Astrocyte of the spinal cord (primary cell): ENCODE data around the gene TENM4.
A peak's percentile ranks its signal among the peaks of the same experiment; 100 is the strongest.
"Not testable (repeated sequence)": the region's sequence is repeated elsewhere in the genome, so short reads cannot be mapped to it uniquely, and the experiment has no call there.

Source experiments
- DNase-seq: peaks from one replicate; pipeline ENCODE4 v3.0.0; 2011; ENCODE audit warnings: low read depth, low spot score
- H3K4me3 ChIP-seq: 2 replicates; pipeline ENCODE4 v1.5.1; 2011; ENCODE audit warnings: low read depth, mild to moderate bottlenecking, low read length, moderate library complexity
- in situ Hi-C: cut with HindIII; loops from 2 replicates; pipeline ENCODE4 v1.10.0; 2017; ENCODE audit warnings: low sequenced_read_pairs
- TF ChIP-seq, protein P1 (sequence below): IDR thresholded peaks from 2 replicates; pipeline ENCODE4 v1.5.1; 2012; ENCODE audit warnings: low read depth, mild to moderate bottlenecking, low read length, inconsistent platforms

TENM4 gene

DNA sequence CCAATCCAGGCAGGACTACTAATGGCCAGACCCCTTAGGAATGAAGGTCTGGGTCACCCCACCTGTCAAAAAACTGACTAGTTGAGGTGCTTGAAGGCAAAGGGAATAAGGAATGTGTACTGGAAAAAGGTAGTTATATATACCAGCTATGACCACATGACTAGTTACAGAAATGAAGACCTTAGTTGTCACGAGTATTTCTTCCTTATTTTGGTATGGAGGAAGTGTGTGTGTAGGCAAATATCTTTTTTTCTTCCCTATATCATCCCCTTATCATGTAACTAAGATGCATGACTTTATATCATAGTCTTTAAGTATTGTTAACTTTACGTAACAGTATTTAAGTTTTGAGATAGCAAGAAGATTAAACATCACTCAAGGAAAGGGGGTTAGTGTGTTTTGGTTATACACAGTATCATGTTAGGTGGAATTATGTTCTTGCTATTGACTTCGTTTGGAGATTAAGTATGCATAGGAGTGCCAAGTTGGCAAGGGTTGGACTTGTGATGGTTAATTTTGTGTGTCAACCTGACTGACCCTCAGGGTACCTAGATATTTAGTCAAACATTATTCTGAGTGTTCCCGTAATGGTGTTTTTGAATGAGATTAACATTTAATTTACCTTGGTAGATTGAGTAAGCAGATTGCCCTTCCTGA is 828.0 kb downstream of the TENM4 start:
- in situ Hi-C loops = no loop called here
- TF ChIP-seq, protein P1, sequence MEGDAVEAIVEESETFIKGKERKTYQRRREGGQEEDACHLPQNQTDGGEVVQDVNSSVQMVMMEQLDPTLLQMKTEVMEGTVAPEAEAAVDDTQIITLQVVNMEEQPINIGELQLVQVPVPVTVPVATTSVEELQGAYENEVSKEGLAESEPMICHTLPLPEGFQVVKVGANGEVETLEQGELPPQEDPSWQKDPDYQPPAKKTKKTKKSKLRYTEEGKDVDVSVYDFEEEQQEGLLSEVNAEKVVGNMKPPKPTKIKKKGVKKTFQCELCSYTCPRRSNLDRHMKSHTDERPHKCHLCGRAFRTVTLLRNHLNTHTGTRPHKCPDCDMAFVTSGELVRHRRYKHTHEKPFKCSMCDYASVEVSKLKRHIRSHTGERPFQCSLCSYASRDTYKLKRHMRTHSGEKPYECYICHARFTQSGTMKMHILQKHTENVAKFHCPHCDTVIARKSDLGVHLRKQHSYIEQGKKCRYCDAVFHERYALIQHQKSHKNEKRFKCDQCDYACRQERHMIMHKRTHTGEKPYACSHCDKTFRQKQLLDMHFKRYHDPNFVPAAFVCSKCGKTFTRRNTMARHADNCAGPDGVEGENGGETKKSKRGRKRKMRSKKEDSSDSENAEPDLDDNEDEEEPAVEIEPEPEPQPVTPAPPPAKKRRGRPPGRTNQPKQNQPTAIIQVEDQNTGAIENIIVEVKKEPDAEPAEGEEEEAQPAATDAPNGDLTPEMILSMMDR = no peak
- DNase-seq = no peak
- no peak overlapping the region for H3K4me3 ChIP-seq

DNA sequence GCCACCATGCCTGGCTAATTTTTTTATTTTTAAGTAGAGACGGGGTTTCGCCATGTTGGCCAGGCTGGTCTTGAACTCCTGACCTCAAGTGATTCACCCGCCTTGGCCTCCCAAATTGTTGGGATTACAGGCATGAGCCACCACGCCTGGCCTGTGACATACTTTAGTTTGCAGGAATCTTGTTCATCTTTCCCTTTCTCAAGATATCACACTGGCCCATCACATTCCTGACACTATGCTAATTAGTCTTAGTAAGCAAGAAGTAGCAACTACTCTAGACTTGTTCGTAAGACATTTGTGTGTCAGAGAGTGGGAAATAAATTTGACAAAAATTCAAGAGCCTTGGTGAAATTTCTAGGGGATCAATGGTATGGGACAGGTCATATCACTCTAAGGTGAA is 831.5 kb downstream of the TENM4 start:
- DNase-seq, H3K4me3 ChIP-seq, in situ Hi-C loops: not testable (repeated sequence)

DNA sequence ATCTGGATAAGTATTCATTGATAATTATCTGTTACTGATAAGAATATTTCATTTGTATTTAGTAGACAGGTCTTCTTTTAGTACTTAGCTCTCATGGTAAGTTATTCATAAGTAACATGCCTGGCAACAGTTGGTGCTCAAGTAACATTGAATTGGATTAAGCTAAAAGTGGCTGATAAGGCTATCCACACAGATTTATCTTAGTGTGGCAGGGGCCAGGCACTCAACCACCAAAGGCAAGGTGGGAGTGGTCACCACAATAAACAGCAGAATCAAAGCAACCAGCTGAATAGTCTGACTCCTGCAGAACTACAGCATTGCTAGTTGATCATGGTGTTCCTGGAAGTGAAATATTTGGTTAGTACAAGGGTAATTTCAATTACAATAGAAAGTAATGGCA is 833.1 kb downstream of the TENM4 start:
- no peak overlapping the region for H3K4me3 ChIP-seq
- in situ Hi-C loops = no loop called here
- TF ChIP-seq, protein P1 = no peak
- DNase-seq = no peak

DNA sequence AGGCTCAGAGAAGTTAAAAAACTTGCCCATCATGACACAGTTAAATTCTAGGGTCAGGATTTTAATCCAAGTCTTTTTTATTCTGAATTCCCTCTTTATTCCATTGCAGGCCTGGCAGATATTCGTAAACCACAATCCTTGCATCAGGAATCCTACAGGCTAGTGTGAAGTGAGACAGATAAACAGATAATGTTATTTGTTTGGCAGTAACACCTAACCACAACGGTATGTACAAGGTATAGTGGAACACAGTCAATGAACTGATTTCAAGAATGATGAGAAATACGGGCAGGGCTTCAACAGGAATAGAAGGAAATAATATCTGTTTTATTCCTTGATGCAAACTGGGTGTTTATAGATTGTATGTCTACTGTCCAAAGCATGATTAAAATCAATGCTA is 834.2 kb downstream of the TENM4 start:
- in situ Hi-C loops = no loop called here
- no peak for DNase-seq
- TF ChIP-seq, protein P1 = no peak
- H3K4me3 ChIP-seq = no peak overlapping the region

DNA sequence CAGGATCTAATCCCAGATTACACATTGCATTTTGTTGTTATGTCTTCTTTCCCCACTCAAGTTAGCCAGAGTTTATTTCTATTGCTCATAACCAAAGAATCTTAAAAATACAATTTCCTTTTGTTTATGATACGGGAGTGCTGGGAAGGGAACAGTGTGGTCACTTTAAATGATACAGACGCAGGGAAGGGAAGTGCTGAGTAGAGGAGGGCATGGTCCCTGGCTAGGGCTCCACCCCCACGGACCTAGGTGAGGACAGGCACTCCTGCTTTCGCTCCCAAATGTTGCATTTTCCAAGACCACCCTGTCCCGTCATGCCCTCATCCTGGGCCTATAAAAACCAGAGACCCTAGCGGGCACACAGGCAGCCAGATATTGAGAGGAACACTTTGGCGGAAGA is 835.5 kb downstream of the TENM4 start:
- DNase-seq = no peak
- no peak overlapping the region for H3K4me3 ChIP-seq
- in situ Hi-C loops = no loop called here
- TF ChIP-seq, protein P1 = no peak

DNA sequence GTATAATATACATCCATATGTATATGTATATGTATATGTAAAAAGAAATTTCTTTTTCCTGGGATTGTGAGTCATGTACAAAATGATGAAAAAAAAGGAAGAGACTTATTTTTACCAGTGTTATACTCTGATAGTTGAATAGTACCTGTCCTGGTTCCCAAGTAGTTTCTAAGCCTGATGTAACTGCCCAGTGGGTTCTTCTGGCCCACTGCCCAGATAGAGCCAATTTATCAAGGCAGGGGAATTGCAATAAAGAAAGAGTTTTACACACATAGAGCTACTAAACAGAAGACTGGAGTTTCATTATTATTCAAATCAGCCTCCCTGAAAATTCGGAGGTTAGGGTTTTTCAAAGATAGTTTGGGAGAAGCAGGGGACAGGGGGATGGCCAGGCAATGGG is 837.0 kb downstream of the TENM4 start:
- in situ Hi-C loops = no loop called here
- DNase-seq = peak; percentile 13
- TF ChIP-seq, protein P1 = no peak
- H3K4me3 ChIP-seq = no peak overlapping the region
